Neural cell (in vitro differentiated cells): ENCODE results near the gene PTMS.

Experiments
- CTCF ChIP-seq: fragments of 450-650 bp; IDR thresholded peaks from 2 replicates; pipeline ENCODE4 v1.5.1; 2014; ENCODE audit warnings: antibody characterized with exemption, mild to moderate bottlenecking, moderate library complexity; ENCODE audit not compliant: poor library complexity, severe bottlenecking
- EP300 ChIP-seq: fragments of 450-650 bp; conservative IDR thresholded peaks from 2 replicates; pipeline ENCODE4 v1.6.1; 2014; ENCODE audit warnings: antibody characterized with exemption, mild to moderate bottlenecking, moderate library complexity; ENCODE audit not compliant: poor library complexity, severe bottlenecking
- EZH2 ChIP-seq: fragments of 200-600, 300-800 bp; shearing (Covaris generic), sonication (generic); IDR thresholded peaks from 2 replicates; pipeline ENCODE4 v1.6.1; 2014; ENCODE audit warnings: antibody characterized with exemption, low read length, borderline replicate concordance, mild to moderate bottlenecking; ENCODE audit not compliant: insufficient read depth, poor library complexity, severe bottlenecking
- POLR2AphosphoS5 ChIP-seq: IDR thresholded peaks from 2 replicates; pipeline ENCODE4 v1.6.1; 2012
- TAF1 ChIP-seq: IDR thresholded peaks from 2 replicates; pipeline ENCODE4 v1.6.1; 2012; ENCODE audit warnings: low read depth
- TF ChIP-seq, protein P1 (sequence below): IDR thresholded peaks from 2 replicates; pipeline ENCODE4 v1.6.1; 2012; ENCODE audit warnings: borderline replicate concordance

- TF ChIP-seq EZH2 (no peak), CTCF (no peak), POLR2AphosphoS5 (no peak), EP300 (no peak), TAF1 (no peak)
- TF ChIP-seq, protein P1, sequence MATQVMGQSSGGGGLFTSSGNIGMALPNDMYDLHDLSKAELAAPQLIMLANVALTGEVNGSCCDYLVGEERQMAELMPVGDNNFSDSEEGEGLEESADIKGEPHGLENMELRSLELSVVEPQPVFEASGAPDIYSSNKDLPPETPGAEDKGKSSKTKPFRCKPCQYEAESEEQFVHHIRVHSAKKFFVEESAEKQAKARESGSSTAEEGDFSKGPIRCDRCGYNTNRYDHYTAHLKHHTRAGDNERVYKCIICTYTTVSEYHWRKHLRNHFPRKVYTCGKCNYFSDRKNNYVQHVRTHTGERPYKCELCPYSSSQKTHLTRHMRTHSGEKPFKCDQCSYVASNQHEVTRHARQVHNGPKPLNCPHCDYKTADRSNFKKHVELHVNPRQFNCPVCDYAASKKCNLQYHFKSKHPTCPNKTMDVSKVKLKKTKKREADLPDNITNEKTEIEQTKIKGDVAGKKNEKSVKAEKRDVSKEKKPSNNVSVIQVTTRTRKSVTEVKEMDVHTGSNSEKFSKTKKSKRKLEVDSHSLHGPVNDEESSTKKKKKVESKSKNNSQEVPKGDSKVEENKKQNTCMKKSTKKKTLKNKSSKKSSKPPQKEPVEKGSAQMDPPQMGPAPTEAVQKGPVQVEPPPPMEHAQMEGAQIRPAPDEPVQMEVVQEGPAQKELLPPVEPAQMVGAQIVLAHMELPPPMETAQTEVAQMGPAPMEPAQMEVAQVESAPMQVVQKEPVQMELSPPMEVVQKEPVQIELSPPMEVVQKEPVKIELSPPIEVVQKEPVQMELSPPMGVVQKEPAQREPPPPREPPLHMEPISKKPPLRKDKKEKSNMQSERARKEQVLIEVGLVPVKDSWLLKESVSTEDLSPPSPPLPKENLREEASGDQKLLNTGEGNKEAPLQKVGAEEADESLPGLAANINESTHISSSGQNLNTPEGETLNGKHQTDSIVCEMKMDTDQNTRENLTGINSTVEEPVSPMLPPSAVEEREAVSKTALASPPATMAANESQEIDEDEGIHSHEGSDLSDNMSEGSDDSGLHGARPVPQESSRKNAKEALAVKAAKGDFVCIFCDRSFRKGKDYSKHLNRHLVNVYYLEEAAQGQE: no peak
Measured at GRCh38 chr12:6773590-6774351, 7.6 kb downstream of the PTMS start.
